GM12875 (cell line): ENCODE results near the gene USH2A.

Experiments used
- H3K4me3 ChIP-seq: one replicate; pipeline ENCODE4 v1.5.1; 2011; ENCODE audit warnings: low read depth, low read length, control low read depth
- TF ChIP-seq, protein P1 (sequence below): IDR thresholded peaks from 2 replicates; pipeline ENCODE4 v1.5.1; 2011; ENCODE audit warnings: low read depth, mild to moderate bottlenecking, control low read depth, inconsistent platforms, low read length, moderate library complexity, borderline replicate concordance; ENCODE audit not compliant: insufficient read depth

The USH2A gene

DNA sequence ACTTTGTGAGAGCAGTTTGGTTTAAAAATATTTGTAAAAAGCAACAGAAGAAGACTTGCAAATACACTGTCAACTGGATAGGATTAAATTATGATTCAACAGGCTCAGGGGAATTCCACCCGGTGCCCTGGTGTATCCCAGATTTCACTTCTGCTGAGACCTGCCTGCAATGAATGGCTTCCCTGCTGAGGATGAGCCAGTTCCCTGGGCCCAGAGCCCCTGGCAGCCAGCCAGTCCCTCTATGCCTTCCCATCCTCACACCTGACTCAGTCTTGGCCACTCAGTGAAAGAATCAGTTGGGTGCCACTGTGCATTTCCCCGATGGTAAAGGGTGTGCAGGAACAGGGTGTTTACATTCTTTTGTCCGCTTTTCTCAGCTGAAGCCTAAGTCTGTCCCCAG, 791.8 kb downstream of the USH2A start:
- H3K4me3 ChIP-seq = no peak overlapping the region
- TF ChIP-seq, protein P1, sequence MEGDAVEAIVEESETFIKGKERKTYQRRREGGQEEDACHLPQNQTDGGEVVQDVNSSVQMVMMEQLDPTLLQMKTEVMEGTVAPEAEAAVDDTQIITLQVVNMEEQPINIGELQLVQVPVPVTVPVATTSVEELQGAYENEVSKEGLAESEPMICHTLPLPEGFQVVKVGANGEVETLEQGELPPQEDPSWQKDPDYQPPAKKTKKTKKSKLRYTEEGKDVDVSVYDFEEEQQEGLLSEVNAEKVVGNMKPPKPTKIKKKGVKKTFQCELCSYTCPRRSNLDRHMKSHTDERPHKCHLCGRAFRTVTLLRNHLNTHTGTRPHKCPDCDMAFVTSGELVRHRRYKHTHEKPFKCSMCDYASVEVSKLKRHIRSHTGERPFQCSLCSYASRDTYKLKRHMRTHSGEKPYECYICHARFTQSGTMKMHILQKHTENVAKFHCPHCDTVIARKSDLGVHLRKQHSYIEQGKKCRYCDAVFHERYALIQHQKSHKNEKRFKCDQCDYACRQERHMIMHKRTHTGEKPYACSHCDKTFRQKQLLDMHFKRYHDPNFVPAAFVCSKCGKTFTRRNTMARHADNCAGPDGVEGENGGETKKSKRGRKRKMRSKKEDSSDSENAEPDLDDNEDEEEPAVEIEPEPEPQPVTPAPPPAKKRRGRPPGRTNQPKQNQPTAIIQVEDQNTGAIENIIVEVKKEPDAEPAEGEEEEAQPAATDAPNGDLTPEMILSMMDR = no peak

DNA sequence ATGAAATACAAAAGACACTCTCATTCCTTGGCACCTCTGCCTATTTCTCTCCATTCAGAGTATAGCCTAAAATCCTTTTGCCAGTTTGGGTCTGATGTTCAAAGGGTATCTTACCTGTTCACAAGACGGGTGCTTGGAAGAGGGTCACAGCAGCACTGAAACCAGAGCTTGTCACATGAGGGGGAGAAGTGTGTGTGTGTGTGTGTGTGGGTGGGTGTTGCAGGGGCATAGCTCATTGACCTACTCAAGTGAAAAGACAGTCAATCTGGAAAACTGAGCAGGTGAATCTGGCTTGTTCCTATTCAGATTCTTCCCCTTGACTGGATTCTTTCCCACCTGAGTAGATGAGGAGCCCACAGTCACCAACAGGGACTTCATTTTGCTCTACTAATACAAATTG, 792.2 kb downstream of the USH2A start:
- TF ChIP-seq, protein P1 = no peak
- no peak overlapping the region for H3K4me3 ChIP-seq

DNA sequence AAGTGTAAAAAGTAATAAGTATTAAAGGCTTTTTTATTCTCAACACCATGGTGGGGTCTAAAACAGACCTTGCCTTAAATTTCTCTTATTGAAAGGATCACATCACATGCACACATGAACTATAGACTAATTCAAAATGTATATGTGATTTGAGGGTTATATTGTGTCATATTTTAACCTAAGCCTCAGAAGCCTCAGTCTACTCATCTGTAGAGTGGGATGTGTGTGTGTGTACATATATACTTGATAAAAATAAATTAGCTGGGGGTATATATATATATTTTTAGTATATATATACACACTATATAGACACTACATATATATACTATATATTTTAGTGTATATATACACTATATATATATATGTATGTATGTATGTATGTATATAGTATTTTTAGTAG, 797.3 kb downstream of the USH2A start:
- TF ChIP-seq, protein P1 = no peak
- no peak overlapping the region for H3K4me3 ChIP-seq

DNA sequence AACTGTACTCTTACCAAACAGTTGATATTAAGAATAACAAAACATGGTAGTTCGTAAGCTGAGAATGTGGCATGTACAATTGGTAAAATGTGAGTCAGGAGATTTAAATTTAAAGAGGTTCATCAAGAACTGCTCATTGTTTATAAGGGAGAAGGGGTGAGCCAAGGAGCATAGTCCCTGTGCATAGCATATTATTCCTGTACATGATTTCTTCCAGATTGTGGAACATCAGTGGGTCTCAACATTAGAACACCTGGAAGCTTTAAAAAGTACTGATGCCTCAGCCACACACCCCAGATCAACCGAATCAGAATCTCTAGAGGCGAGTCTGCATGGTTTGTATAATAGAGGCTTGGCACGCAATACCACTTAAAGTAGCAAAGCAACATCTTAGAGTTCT, 800.1 kb downstream of the USH2A start:
- TF ChIP-seq, protein P1 = no peak
- no peak overlapping the region for H3K4me3 ChIP-seq

DNA sequence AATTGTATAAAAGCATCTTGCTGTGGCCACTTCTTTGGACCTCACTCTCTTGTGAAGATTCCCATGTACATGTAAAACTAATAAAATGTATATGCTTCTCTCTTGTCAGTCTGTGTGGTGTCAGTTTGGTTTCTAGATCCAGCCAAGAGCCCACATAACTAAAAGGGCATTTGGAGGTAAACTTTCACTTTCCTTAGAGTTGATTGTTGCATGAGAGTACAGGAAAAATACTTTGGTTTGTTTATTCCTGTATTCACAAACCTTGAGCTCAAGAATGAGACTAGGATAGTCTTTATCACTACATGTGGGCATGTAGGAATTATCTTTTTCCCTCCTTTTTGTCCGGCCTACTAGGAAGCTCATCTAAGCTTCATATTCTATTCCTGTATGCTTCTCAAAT, 805.3 kb downstream of the USH2A start:
- no peak overlapping the region for H3K4me3 ChIP-seq
- TF ChIP-seq, protein P1 = no peak

DNA sequence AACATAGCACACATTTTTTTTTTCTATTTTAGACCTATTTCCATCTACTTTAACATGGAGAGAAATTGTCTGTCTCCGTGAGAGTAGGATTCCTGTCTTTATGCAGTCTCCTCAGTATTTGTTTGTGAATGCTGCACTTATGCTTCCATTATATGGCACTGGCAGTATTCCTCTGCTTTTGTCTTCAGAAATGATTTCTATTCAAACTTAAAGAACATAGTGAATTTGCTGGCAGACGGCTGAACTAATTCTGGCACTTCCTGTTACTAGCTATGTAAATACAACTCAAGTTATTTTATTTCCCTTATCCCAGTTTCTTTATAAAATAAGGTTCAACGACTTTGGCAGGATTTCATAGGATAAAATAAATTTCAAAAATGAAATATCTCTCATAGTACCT, 810.9 kb downstream of the USH2A start:
- TF ChIP-seq, protein P1 = no peak
- no peak overlapping the region for H3K4me3 ChIP-seq

DNA sequence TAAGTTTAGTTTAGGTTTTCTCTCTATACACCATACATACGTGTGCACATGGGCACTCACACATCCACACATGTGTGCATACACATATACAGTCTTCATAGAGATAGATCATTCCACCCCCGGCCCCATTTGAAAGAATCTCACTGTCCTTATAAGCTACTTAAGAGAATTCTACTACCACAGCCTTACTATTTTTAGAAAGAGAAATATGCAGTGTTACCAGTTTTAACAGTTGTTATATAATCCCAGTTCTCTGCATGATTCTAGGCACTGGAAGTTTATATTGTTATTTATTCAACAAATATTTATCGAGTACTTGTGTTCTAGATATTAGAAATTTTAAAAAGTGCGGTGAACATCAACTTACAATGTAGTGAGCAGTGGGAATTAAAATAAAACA, 814.6 kb downstream of the USH2A start:
- TF ChIP-seq, protein P1 = no peak
- H3K4me3 ChIP-seq = no peak overlapping the region
